Central memory CD8-positive, alpha-beta T cell (primary cell): Measurements from ENCODE around the gene FBXW7.

ENCODE experiments used
- ATAC-seq: fragments of 150-1000 bp; cut with Tn5 transposase; replicated peaks from 2 replicates; pipeline ENCODE4 v1.10.0; 2022; ENCODE audit warnings: mild to moderate bottlenecking, moderate FRiP score, moderate number of reproducible peaks; ENCODE audit not compliant: poor library complexity, severe bottlenecking; ENCODE audit errors: extremely low read depth
- DNase-seq, 2 donors: peaks; one replicate each; pipeline ENCODE4 v3.0.0; 2021; ENCODE audit warnings: low spot score in 2 of 2
- H3K27ac Mint-ChIP-seq: one replicate; pipeline ENCODE4 v1.8.0; 2022; ENCODE audit warnings: low read depth, mild to moderate bottlenecking, moderate library complexity, mixed read lengths
- H3K27me3 Mint-ChIP-seq: one replicate; pipeline ENCODE4 v1.8.0; 2022; ENCODE audit warnings: mixed read lengths
- H3K36me3 Mint-ChIP-seq: one replicate; pipeline ENCODE4 v1.8.0; 2022; ENCODE audit warnings: mild to moderate bottlenecking, moderate library complexity, mixed read lengths; ENCODE audit not compliant: insufficient read depth
- H3K4me1 Mint-ChIP-seq: one replicate; pipeline ENCODE4 v1.8.0; 2022; ENCODE audit warnings: mixed read lengths
- H3K4me3 Mint-ChIP-seq: one replicate; pipeline ENCODE4 v1.8.0; 2022; ENCODE audit warnings: mild to moderate bottlenecking, moderate library complexity, mixed read lengths
- H3K9me3 Mint-ChIP-seq: one replicate; pipeline ENCODE4 v1.8.0; 2022; ENCODE audit warnings: mixed read lengths

The FBXW7 gene

GRCh38 chr4:152392079-152392478 lies 143.8 kb downstream of the FBXW7 start:
- peak overlapping the region; percentile 44 for H3K27ac Mint-ChIP-seq
- no peaks in the 10 kb centered on the region for H3K9me3 Mint-ChIP-seq
- H3K27me3 Mint-ChIP-seq = no peaks in the 10 kb centered on the region
- ATAC-seq = no peak
- no peak for DNase-seq
- peaks cover 27% of the 10 kb centered on the region for H3K4me1 Mint-ChIP-seq
- H3K4me3 Mint-ChIP-seq = no peak overlapping the region
- peaks cover 3% of the 10 kb centered on the region for H3K36me3 Mint-ChIP-seq

DNA sequence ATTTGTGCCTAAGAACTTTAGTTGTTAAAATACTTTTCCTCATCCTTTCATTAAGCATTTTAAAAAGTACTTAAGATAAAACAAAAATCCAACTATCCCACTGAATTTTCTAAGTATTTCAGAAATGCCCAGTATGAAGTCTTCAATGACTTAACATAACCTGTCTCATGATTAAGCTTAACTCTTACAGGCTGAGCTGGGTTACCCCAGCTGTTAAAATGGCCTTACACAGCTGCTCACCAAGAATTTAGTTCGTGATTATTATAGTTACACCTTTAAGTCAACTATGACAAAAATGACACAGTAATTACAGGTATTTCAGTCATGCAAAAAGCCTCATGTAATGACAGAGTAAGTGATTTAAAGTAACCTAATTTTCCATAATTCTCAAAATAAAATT lies 145.7 kb downstream of the FBXW7 start:
- no peak for DNase-seq
- Mint-ChIP-seq H3K27me3 (no peaks in the 10 kb centered on the region), H3K36me3 (peaks cover 1% of the 10 kb centered on the region), H3K4me1 (peaks cover 18% of the 10 kb centered on the region), H3K9me3 (no peaks in the 10 kb centered on the region), H3K27ac (no peak overlapping the region), H3K4me3 (no peak overlapping the region)
- ATAC-seq = no peak

DNA sequence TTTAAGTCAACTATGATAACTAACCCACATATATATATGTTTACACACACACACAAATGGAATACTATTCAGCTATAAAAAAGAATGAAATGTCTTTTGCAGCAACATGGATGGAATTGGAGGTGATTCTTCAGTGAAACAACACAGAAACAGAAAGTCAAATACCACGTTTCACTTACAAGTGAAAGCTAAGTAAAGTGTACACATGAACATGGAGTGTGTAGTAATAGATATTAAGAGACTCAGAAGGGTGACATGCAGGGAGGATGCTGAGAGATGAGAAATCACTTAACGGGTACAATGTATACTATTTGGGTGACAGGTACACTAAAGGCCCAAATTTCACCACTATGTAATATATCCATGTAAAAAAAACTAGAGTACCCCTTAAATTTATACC lies 146.5 kb downstream of the FBXW7 start:
- no peak for DNase-seq
- no peaks in the 10 kb centered on the region for H3K9me3 Mint-ChIP-seq
- peaks cover 9% of the 10 kb centered on the region for H3K4me1 Mint-ChIP-seq
- no peaks in the 10 kb centered on the region for H3K27me3 Mint-ChIP-seq
- peaks cover 1% of the 10 kb centered on the region for H3K36me3 Mint-ChIP-seq
- no peak overlapping the region for H3K27ac Mint-ChIP-seq
- no peak overlapping the region for H3K4me3 Mint-ChIP-seq
- no peak for ATAC-seq

DNA sequence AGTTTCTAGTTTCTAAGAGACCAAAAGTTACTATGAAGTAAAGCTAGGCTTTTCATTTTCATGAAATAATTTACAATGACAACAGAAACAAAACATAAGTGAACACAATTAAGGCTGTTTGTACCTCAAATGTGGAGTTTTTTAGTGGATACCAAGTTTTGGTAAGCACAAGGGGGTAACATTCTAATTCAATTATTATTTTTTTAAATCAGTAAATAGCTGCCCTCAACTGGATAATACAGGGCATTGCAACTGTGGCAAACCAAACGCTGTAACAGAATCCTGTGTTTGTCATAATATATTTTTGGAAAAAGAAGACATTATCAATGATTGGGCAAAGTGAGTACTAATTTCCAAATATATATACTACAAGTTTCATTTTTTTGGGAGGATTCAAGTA lies 150.3 kb downstream of the FBXW7 start:
- Mint-ChIP-seq H3K9me3 (no peaks in the 10 kb centered on the region), H3K4me3 (no peak overlapping the region), H3K4me1 (peaks cover 20% of the 10 kb centered on the region), H3K27me3 (no peaks in the 10 kb centered on the region), H3K27ac (no peak overlapping the region), H3K36me3 (peaks cover 4% of the 10 kb centered on the region)
- no peak for ATAC-seq
- DNase-seq = no peak

DNA sequence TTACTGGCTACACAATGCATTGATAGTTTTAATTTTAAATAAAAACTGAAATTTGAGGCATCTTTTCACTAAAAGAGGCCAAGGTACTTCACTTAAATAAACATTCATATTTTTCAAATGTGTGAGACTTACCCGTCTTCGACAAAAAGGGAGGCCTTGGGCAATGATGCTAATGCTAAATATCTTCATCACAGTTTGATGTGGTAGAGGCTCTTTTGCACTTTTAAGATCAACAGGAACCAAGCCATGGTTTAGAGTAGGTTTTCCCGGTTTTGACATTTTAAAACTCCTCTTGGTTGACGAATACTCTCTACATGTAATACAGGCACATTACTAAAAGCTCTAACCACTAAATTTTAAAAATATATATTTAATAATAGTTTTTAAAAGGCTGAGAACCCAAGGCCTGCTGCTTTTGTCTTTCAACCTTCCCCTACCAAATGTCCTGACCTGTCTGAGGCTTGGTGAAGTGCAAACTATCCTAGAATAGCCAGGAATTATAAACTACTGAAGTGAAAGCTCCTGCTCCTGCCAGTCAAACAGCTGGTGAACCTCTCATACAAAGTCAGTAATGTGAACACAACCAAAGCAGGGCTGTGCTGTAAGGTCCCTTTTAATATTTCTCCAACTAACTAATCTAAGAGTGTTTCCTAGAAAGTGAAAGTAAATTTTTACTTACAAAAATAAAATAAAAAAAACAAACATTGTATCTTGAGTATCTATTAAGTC lies 153.7 kb downstream of the FBXW7 start:
- H3K9me3 Mint-ChIP-seq = no peaks in the 10 kb centered on the region
- peak overlapping the region; percentile 89 for H3K27ac Mint-ChIP-seq
- H3K36me3 Mint-ChIP-seq = peaks cover 6% of the 10 kb centered on the region
- DNase-seq = no peak
- no peaks in the 10 kb centered on the region for H3K27me3 Mint-ChIP-seq
- H3K4me3 Mint-ChIP-seq = peak overlapping the region; percentile 61
- peaks cover 16% of the 10 kb centered on the region for H3K4me1 Mint-ChIP-seq
- ATAC-seq = peak; percentile 74

- H3K27me3 Mint-ChIP-seq = no peaks in the 10 kb centered on the region
- H3K4me3 Mint-ChIP-seq = no peak overlapping the region
- no peak overlapping the region for H3K27ac Mint-ChIP-seq
- H3K36me3 Mint-ChIP-seq = peaks cover 6% of the 10 kb centered on the region
- no peaks in the 10 kb centered on the region for H3K9me3 Mint-ChIP-seq
- DNase-seq (no peak), ATAC-seq (no peak)
- H3K4me1 Mint-ChIP-seq = peaks cover 16% of the 10 kb centered on the region
These were observed 155.0 kb downstream of the FBXW7 start for GRCh38 chr4:152380919-152381318.

GRCh38 chr4:152380185-152380584 lies 155.7 kb downstream of the FBXW7 start:
- H3K4me3 Mint-ChIP-seq = no peak overlapping the region
- peaks cover 16% of the 10 kb centered on the region for H3K4me1 Mint-ChIP-seq
- DNase-seq = no peak
- H3K27me3 Mint-ChIP-seq = no peaks in the 10 kb centered on the region
- no peak overlapping the region for H3K27ac Mint-ChIP-seq
- no peaks in the 10 kb centered on the region for H3K9me3 Mint-ChIP-seq
- no peak for ATAC-seq
- peaks cover 6% of the 10 kb centered on the region for H3K36me3 Mint-ChIP-seq

DNA sequence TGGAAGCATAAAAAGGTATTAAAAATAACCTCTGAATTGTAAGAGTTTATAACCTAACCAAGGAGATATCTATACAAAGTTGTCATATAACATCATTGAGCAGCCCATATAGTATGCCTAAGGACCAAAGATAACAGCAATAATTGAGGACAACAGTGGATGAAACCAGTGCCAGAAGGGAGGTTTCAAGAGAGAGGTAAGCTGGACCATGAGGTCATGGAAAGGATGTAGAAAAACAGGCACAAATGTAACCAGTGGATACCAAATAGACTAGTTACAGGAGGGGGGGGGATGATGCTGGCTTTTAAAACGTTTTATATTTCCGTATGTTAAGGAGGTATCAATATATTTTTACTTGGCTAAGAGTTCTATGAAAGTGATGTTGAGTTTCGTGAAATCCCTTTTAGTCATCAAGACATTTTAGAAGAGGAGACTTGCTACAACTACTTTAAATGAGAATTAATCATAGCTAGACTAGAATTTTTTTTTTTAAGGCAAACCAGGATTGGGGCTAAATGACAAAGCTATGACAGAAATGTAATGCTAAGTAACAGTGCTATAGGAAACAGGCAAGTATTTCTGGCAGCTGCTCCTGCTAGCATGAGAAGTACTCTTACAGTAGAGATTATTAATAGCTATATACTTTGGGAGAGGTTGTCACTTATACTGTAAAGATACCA lies 161.1 kb downstream of the FBXW7 start:
- Mint-ChIP-seq H3K27ac (no peak overlapping the region), H3K9me3 (no peaks in the 10 kb centered on the region), H3K27me3 (no peaks in the 10 kb centered on the region), H3K4me3 (no peak overlapping the region), H3K36me3 (peaks cover 2% of the 10 kb centered on the region), H3K4me1 (peaks cover 14% of the 10 kb centered on the region)
- ATAC-seq = no peak
- no peak for DNase-seq

DNA sequence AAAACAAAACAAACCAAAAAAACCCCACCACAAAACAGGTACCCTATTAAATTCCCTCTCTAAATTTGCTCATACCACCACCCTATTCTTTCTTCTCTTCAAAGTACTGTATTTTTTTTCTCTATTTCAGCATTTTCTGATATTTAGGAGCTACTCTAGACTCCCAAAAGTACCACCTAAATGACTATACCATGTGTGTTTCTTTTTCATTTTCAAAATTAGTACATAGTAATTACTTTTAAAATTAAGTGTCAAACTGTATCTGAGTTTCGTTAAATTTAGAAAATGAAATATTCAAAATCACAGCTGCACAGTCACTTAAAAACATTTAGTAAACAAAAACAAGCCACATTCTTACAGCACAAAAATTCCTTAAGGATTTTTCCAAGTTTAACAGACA lies 161.7 kb downstream of the FBXW7 start:
- Mint-ChIP-seq H3K4me1 (peaks cover 20% of the 10 kb centered on the region), H3K27ac (no peak overlapping the region), H3K36me3 (no peaks in the 10 kb centered on the region), H3K9me3 (no peaks in the 10 kb centered on the region), H3K27me3 (no peaks in the 10 kb centered on the region), H3K4me3 (no peak overlapping the region)
- ATAC-seq = no peak
- no peak for DNase-seq

- H3K4me1 Mint-ChIP-seq = peaks cover 22% of the 10 kb centered on the region
- H3K27me3 Mint-ChIP-seq = no peaks in the 10 kb centered on the region
- DNase-seq (no peak), ATAC-seq (no peak)
- H3K9me3 Mint-ChIP-seq = no peaks in the 10 kb centered on the region
- no peak overlapping the region for H3K4me3 Mint-ChIP-seq
- no peak overlapping the region for H3K27ac Mint-ChIP-seq
- H3K36me3 Mint-ChIP-seq = no peaks in the 10 kb centered on the region
These were observed 163.4 kb downstream of the FBXW7 start for GRCh38 chr4:152372444-152372843.

GRCh38 chr4:152369902-152370295 lies 166.0 kb downstream of the FBXW7 start:
- no peaks in the 10 kb centered on the region for H3K36me3 Mint-ChIP-seq
- no peaks in the 10 kb centered on the region for H3K9me3 Mint-ChIP-seq
- no peak overlapping the region for H3K27ac Mint-ChIP-seq
- H3K27me3 Mint-ChIP-seq = no peaks in the 10 kb centered on the region
- H3K4me1 Mint-ChIP-seq = peaks cover 29% of the 10 kb centered on the region
- DNase-seq (no peak), ATAC-seq (no peak)
- no peak overlapping the region for H3K4me3 Mint-ChIP-seq

GRCh38 chr4:152369203-152369901 lies 166.5 kb downstream of the FBXW7 start:
- no peak for DNase-seq
- Mint-ChIP-seq H3K4me3 (no peak overlapping the region), H3K9me3 (no peaks in the 10 kb centered on the region), H3K27me3 (no peaks in the 10 kb centered on the region), H3K4me1 (peaks cover 32% of the 10 kb centered on the region), H3K27ac (no peak overlapping the region), H3K36me3 (no peaks in the 10 kb centered on the region)
- ATAC-seq = no peak

GRCh38 chr4:152368001-152368400 lies 167.9 kb downstream of the FBXW7 start:
- peaks cover 2% of the 10 kb centered on the region for H3K36me3 Mint-ChIP-seq
- peaks cover 21% of the 10 kb centered on the region for H3K4me1 Mint-ChIP-seq
- H3K4me3 Mint-ChIP-seq = no peak overlapping the region
- H3K9me3 Mint-ChIP-seq = no peaks in the 10 kb centered on the region
- no peak overlapping the region for H3K27ac Mint-ChIP-seq
- no peaks in the 10 kb centered on the region for H3K27me3 Mint-ChIP-seq
- ATAC-seq = no peak
- DNase-seq = no peak
